GM10266 (cell line): ENCODE results near the gene CCDC60.

Experiments
- DNase-seq: peaks from one replicate; pipeline ENCODE4 v3.0.0; 2012; ENCODE audit errors: extremely low spot score
- CTCF ChIP-seq: IDR thresholded peaks from 2 replicates; pipeline ENCODE4 v1.5.1; 2012; ENCODE audit warnings: mild to moderate bottlenecking, low read depth; ENCODE audit not compliant: control insufficient read depth, insufficient read depth; ENCODE audit errors: missing control alignments

The CCDC60 gene

GRCh38 chr12:119468296-119468695 lies 133.8 kb downstream of the CCDC60 start:
- TF ChIP-seq CTCF, result no peak

GRCh38 chr12:119475650-119476049 lies 141.1 kb downstream of the CCDC60 start:
- no peak for TF ChIP-seq CTCF
- DNase-seq, result no peak

More at GRCh38 chr12:119468296-119468695, 133.8 kb downstream of the CCDC60 start:
- no peak for DNase-seq

DNA sequence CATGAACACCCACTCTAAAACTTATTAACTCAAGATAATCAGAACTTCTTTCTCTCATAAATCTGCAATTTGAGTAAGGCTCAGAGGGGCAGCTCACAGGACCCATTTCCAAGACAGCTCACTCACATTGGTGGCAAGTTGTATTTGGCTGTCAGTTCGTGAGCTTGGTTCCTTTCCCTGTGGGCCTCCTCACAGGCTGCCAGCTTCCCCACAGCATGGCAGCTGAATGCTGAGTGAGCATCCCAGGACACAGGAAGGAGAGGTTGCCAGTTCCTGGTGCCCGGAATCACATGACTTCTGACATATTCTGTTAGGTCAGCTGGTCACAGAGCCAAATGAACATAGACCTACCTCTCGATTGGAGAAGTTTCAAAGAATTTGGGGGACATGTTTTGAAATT lies 142.4 kb downstream of the CCDC60 start:
- DNase-seq, result no peak
- TF ChIP-seq CTCF, result no peak

GRCh38 chr12:119479121-119479561 lies 144.6 kb downstream of the CCDC60 start:
- no peak for DNase-seq
- TF ChIP-seq CTCF, result no peak

GRCh38 chr12:119480551-119480950 lies 146.0 kb downstream of the CCDC60 start:
- TF ChIP-seq CTCF, result no peak
- DNase-seq, result no peak

DNA sequence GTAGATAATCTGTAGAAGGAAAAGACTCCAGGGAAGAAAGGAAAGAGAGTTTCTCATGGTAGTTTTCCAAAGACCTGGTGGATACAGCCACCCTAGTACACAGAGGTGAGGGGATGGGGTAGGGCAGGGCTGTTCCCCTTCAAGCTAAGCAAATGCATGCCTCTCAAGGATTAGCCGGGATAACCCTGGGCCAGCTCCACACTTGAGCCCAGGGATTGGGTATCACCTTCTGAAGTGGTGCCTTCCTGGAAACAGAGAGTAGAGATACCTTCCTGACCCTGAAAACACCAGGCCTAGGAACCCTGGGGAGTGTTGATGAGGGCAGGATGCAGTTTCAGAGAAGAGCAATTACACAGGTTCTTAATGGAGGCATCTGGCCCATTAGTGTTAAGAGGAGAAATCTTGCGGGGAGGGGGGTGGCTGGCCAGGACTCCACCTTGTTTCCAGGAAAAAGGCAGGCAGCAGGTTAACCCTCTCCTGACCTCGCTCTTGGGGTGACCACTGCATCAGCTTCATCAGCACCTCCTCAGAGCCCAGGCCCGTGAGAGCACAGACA lies 152.1 kb downstream of the CCDC60 start:
- DNase-seq, result no peak
- no peak for TF ChIP-seq CTCF

- no peak for TF ChIP-seq CTCF
- no peak for DNase-seq
These were observed 157.3 kb downstream of the CCDC60 start for GRCh38 chr12:119491814-119492213.
